Nucleus accumbens (tissue), 56 donors: Measurements from ENCODE around the gene FGFR2.

Experiments used
- DNase-seq, 56 donors: peaks; one replicate each; lab custom pipeline; 2025; lab: John Stamatoyannopoulos, UW

FGFR2 gene

DNA sequence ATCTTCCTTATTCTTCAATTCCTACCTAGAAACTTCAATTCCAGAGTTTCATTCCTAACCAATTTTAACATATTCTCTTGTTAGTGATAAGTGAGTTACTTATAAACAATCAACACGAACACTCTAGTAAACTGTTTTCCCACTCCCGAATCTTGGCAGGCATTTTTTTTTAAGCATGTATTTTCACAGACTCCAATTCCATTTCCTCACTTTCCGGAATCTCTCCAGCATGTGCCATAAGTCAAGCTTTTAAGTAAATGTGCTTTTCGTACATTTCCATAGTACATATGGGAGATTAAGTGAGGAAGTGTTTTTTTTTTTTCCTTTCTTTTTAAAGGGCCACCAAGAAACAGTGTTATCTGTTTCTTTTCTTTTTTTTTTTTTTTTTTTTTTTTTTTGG is 89.1 kb downstream of the FGFR2 start:
- no peak for DNase-seq

DNA sequence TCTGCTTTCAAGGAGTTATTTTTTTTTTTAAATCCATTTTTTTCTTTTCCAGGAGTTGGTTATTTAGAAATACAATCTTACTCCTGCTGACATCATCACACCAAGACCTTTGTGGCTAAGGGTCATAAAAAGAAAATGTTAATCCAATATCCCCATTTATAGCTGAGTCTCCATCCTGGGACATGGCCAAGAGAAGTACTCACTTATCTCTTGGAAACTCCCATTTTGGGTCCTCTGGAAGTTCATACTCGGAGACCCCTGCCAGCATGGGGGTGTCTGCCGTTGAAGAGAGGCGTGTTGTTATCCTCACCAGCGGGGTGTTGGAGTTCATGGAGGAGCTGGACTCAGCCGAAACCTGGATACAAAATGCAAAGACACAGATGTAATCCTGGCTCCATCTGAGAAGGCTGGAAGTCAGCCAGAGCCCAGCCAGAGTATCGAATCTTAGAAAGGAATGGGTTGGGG is 94.6 kb downstream of the FGFR2 start:
- DNase-seq = no peak

- DNase-seq = no peak
These were observed 96.4 kb downstream of the FGFR2 start for GRCh38 chr10:121501796-121502195.

DNA sequence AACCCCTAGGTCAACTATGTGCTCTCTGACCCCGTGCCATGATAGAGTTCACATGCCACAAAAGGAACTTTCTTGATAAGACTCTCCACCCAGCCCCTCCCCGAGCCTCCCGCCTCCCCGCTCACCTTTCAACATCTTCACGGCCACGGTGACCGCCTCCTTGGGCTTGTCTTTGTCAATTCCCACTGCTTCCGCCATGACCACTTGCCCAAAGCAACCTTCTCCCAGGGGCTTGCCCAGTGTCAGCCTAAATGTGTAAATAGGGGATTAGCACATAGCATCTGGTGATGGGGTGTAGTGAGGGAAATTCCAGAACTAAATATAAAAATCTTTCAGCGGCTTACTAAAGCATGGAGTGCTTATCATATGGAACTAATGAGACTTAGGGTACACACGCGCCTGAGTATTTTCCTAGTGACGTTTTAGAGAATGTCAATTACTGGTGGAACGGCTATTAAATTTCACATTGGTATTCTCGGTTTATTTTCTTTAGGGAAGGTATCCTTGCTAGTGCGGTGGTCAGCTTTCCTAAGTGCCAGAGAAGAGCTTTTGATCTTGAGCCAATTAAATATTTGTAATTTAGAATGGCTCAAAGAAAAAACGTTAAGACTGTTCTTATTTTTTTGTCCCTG is 97.4 kb downstream of the FGFR2 start:
- DNase-seq = no peak

DNA sequence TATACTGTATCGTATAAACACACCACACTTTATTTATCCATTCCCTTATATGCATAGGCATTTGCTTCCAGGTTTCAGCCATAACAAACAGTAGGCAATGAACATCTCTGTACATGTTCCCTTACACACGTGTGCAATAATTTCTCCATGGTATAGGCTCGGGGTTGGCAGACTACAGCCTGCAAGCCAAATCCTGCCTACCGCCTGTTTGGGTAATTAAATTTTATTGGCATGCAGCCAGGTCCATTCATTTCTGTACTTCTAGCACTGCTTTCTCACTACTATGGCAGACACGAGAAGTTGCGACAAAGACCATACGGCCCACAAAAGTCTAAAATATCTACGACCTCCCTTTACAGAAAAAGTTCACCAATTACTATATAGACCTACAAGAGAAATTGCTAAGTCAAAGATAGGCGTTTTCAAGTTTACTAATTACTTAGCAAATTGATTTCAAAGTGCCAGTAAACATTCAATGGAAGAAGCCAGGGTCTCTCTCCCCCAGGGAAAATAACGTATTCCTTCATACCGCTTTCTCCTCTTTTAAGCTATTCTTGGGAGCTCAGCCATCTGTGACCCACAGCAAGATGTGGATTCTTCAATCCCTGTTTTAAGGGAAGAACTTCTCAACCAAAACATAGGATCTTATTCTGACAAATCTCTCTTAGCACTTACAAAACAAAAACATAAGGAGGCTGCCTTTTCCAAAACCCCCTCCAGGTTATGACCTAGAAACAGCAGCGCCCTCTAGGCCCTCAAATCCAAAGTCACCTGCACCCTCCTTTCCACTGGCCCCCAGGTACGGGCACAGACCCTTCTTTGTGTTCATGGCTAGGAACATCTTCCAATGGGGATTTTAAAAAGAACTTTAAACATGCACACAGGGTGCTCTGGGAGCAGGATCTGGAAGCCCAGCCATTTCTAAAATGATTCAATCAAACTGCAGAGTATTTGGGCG is 100.5 kb downstream of the FGFR2 start:
- no peak for DNase-seq

DNA sequence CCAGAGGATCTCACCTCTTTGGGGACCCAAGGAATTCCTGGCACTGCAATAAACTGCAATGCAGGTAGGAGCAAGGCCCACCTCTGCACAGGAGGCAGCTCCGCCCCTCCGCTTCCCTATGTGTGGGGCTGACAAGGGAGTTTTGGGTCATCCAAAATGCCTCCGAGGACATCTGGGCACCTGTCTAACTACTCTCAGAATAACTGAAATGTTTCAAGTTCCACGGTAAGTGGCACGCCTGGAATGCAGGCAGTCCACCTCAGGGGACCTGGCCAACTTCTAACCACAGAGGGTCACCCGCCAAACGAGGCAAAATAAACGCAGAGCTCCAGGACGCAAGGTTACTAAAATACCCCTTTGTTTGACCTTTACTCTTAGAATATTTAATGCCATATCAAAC is 102.5 kb downstream of the FGFR2 start:
- no peak for DNase-seq

- no peak for DNase-seq
These were observed 103.9 kb downstream of the FGFR2 start for GRCh38 chr10:121494296-121494695.

DNA sequence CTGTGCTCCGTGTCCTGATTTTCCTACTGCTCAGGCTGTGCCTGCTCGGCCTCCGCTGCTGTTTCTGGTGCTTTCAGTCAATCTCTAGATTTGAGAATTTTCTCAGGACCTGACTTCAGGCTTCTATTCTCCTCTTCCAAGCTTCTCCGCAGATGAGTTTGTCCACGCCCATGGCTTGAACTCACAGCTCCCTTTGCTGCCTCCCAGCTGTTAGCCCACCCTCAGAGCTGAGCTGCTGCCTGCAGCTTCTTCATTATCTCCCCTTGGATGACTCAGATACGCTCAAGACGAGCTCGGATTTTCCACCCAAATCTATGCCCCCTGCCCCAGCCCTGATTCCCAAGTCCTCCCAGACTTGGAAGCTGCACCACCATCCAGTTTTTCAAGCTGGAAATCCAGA is 104.7 kb downstream of the FGFR2 start:
- no peak for DNase-seq

DNA sequence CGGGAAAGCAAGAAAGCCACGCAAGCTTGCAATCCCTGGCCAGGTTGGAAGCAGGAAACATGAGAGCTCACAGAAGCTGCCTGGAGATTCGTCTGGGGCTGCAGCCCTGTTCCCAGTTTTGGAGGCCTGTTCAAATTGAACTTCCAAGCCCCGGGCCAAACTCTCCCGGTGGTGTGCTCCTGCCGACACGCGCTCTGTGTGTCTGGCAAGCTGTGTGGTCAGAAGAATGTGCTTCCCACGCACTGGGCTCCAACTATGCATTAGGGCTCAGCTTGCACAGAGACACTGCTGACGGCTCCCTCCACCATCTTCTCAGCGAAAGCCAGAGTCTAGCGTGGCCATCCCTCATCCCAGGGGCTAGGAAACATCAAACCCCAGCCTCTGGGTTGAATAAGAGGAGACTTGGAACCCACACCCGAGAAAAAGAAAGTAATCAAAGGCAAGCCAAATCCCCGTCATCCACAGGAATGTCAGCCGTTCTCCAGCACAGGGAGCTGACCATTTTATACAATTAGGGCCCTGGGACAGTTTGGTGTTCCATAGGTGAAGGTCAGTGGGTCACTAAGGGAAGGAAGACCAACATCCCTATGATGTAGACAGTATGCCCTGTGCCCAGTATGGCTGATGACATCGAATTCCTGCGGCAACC is 107.2 kb downstream of the FGFR2 start:
- peak in 4 of 56 donors; percentile 9 to 17 (median 12) for DNase-seq

- peak in 27 of 56 donors; percentile 7 to 55 (median 27) for DNase-seq
These were observed 112.7 kb downstream of the FGFR2 start for GRCh38 chr10:121485436-121486139.

GRCh38 chr10:121484816-121485215 is 113.4 kb downstream of the FGFR2 start:
- no peak for DNase-seq

GRCh38 chr10:121484401-121484800 is 113.8 kb downstream of the FGFR2 start:
- DNase-seq = no peak

- DNase-seq = no peak
These were observed 117.1 kb downstream of the FGFR2 start for GRCh38 chr10:121481180-121481579.

DNA sequence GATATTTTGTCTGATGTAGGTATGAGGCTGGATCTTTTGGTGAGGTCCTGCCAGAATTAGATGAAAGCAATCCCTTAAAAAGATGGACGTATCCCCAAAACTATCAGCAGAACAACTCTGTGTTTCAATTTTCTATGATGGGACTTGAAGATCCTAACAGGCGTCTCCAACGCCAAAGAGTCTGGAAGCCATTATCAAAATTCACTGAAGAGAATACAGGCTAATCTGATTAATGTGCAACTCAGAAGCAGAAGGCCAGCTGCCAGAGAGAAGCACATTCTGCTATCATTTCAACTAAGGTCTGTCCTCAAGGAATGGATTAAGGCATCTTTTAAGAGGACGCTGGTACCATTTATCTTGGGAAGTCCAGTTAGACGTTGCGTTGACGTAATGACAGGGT is 119.7 kb downstream of the FGFR2 start:
- no peak for DNase-seq

DNA sequence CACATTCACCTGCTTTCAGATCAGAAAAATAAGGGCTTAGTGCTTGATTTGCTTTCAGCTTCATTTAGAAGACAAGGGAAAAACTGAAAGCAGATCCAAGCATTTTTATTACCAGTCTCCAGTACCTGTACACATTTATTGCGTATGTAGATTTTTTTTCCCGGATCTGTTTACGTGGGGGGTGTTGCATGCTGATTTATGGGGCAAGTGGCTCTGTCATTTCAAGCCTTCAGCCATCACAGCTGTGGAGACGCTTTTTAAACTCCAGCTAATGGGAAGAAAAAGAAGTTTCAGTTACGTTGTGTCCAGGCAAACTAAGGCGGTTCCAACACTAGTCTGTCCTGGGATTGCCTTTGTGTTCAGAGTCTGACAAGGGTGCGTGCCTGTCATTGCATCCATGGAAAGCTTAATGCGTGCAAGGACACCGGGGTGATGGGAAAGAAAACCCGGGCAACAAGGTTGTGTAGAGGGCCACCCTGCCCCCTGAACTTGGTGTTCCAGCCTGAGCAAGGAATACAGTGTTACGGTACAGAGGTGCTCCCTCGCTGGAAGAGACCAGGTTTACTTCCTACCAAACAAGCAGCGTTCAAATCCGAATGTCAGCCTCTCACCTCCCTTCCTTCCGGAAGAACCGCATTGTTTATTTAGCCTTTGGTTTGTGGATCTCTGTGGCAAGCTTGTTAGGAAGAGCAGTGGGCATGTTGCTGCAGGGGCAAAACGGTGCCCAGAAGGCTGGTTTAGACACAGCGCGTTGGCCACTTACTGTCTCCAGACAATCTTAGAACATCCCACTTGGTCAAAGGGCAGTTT is 128.2 kb downstream of the FGFR2 start:
- DNase-seq = no peak

- peak in 20 of 56 donors; percentile 15 to 71 (median 38) for DNase-seq
These were observed 129.5 kb downstream of the FGFR2 start for GRCh38 chr10:121468726-121469125.

DNA sequence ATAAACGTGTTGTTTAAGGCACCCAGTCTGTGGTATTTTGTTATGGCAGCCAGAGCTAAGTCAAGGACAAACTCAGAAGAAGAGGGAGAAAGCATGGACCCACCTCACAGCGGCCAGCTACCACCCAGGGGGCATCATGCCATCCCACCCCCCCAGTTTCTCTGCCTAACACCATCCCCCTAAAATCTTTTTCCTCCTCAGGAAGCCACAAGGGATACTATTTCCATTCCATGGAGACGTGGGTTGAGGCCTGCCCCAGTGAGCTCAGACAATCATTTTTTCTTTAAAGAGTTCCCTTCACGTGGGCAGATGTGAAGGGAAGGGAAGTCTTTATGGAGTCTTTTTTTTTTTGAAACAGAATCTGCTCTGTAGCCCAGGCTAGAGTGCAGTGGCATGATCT is 131.8 kb downstream of the FGFR2 start:
- DNase-seq = no peak

DNA sequence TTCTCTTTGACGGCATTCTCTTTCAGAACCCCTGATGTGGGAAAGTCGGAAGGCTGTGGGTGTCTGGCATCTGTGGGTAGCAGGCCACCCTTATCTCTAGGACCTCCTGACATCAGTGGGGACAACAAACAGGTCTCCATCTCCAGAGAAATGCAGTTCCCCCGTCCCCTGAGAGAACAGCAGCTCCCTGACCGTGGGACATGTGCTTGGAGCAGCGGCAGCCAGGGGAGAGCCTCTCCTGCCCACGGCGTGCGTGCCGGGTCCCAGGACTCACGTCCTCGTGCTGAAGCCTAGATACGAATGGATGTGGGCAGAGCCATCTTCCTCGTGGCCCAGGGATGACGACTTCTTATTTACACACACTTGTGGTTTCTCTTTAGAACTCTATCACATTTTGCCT is 133.0 kb downstream of the FGFR2 start:
- DNase-seq = no peak

DNA sequence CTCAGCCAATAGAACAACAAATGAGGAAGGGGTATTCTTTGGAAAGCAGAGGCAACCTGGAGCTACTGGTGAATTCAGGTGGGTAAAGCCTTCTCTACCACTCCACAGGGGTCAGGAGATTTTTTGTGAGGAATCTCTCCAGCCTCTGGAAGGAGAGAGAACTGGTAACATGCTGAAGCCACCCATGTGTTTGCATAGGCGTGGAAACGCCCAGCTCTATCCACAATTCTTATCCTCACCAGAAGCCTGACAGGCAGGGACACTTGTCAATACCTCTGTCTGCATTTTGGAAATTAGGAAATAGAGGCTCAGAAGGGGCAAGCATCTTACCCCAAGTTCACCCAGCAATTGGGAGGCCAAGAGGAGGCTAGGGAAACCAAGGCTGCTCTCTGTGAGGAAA is 133.7 kb downstream of the FGFR2 start:
- DNase-seq = no peak

DNA sequence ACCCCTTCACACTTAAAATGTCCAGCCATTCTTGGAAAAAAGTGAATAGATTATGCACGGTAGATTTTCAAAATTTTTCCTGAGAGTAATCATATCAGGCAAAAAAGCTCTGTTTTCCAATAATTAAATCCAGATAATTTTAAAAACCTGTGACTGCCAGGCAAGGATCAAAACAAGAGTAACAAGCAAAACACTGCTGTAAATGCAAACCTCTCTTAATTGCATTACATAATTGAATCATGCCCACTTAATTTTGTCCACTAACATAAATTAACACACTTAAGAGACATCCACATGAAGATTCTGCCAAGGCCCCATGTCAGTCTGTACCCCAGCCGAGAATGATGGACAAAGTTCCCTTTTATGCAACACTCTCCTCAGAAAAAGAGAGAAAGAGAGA is 135.3 kb downstream of the FGFR2 start:
- no peak for DNase-seq
